ENCODE data around the gene CDC23. TPM values are rescaled to one million over a fixed set of nuclear protein-coding genes. Genes with fewer than 3 reads are reported as not detected.

Gene CDC23
- total and polyA plus RNA-seq, 2 donors (not counting 1 experiment from before 2014, with no cell fraction given), result 11.8 to 35.4 TPM

DNA sequence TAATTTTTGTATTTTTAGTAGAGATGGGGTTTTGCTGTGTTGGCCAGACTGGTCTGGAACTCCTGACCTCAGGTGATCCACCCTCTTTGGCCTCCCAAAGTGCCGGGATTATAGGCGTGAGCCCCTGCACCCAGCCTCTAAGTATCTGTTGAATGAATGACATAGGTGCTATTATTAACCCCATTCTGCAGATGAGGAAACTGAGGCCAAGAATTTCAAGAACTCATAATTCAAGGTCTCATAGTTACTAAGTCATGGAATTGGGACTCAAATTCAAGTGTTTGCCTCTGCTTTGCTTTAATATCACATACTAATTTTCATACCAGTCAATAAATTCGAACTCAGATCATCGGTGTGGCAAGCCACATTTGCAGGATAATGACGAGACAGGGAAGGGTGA lies 32.3 kb downstream of the CDC23 start:
- no peaks in the 10 kb centered on the region for H3K9me3 Mint-ChIP-seq (ENCODE audit: insufficient read depth)
- 100% methylated on average over 1 of the region's 5 CpGs for WGBS (ENCODE audit: insufficient coverage)

DNA sequence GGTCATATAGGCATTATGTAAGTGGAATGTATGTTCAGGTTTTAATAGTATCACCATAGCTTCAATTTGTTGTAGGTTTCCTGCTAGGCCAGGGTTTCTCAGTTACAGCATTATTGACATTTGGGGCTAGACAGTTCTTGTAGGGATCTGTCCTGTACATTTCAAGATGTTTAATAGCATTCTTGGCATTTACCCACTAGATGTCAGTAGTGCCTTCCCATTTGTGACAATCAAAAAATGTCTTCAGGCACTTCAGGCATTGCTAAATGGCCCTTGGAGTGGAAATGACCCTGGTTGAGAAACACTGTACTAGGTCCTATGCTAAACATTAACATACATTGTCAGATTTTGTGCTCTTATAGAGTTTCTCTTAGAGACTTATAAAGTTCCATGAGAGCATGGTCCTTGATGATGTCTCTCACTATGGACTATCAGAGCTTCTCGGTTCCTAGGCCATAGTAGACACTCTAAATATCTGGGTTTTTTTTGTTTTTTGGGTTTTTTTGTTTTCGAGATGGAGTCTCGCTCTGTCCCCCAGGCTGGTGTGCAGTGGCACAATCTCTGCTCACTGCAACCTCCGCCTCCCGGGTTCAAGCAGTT lies 32.8 kb downstream of the CDC23 start:
- Mint-ChIP-seq H3K4me3 (peak overlapping the region; percentile 76), H3K27me3 (no peaks in the 10 kb centered on the region), H3K9me3 (ENCODE audit: insufficient read depth) (no peaks in the 10 kb centered on the region), H3K4me1 (peaks cover 7% of the 10 kb centered on the region), H3K27ac (no peak overlapping the region)
- Histone ChIP-seq H3K4me3 (ENCODE audit: control extremely low read depth in 1 of 5, extremely low read depth in 1 of 5, insufficient read depth in 1 of 5, low read depth in 2 of 5, low read length in 4 of 5) (no peak overlapping the region), H3K4me1 (ENCODE audit: control insufficient read depth in 2 of 2, insufficient read depth in 2 of 2, low read length in 2 of 2) (peaks cover 11 to 18% of the 10 kb centered on the region in 2 donors), H3K36me3 (replicated peaks in 1 of 2; ENCODE audit: control extremely low read depth in 1 of 2, control insufficient read depth in 1 of 2, extremely low read depth in 1 of 2, insufficient read depth in 2 of 2, low read length in 1 of 2) (peaks cover 0 to 4% of the 10 kb centered on the region in 2 experiments), H4K20me1 (ENCODE audit: control insufficient read depth, insufficient read depth, low read length, poor library complexity, severe bottlenecking) (no peaks in the 10 kb centered on the region), H3K9ac (ENCODE audit: low read length) (no peak overlapping the region), H3K79me2 (ENCODE audit: control insufficient read depth, insufficient read depth, low read length) (peaks cover 27% of the 10 kb centered on the region), H3K9me3 (ENCODE audit: control extremely low read depth in 1 of 3, control insufficient read depth in 2 of 3, insufficient read depth in 1 of 3, low read length in 2 of 3) (no peaks in the 10 kb centered on the region), H3K27ac (ENCODE audit: low read length in 2 of 2) (no peak overlapping the region), H3K27me3 (replicated peaks in 1 of 4; ENCODE audit: control extremely low read depth in 1 of 4, control insufficient read depth in 3 of 4, insufficient read depth in 4 of 4, low read length in 3 of 4) (no peaks in the 10 kb centered on the region), H3K4me2 (replicated peaks; ENCODE audit: low read depth, low read length, poor library complexity, severe bottlenecking) (no peak overlapping the region), H2AFZ (ENCODE audit: insufficient read depth, low read depth, low read length, poor library complexity, severe bottlenecking) (no peak overlapping the region)
- ATAC-seq (ENCODE audit: low read depth) (no peak), DNase-seq (peak; percentile 59)
- TF ChIP-seq, protein P1, sequence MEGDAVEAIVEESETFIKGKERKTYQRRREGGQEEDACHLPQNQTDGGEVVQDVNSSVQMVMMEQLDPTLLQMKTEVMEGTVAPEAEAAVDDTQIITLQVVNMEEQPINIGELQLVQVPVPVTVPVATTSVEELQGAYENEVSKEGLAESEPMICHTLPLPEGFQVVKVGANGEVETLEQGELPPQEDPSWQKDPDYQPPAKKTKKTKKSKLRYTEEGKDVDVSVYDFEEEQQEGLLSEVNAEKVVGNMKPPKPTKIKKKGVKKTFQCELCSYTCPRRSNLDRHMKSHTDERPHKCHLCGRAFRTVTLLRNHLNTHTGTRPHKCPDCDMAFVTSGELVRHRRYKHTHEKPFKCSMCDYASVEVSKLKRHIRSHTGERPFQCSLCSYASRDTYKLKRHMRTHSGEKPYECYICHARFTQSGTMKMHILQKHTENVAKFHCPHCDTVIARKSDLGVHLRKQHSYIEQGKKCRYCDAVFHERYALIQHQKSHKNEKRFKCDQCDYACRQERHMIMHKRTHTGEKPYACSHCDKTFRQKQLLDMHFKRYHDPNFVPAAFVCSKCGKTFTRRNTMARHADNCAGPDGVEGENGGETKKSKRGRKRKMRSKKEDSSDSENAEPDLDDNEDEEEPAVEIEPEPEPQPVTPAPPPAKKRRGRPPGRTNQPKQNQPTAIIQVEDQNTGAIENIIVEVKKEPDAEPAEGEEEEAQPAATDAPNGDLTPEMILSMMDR (IDR thresholded peaks at IDR 0.05), result peak; percentile 69
- TF ChIP-seq EZH2 (IDR thresholded peaks at IDR 0.05; ENCODE audit: borderline replicate concordance, insufficient read depth, low read depth, low read length, poor library complexity, severe bottlenecking), result no peak
- CTCF ChIA-PET, result interaction anchor here (0.6 to 2.6 kb wide), 5 partner anchors 56 to 324 kb away, joined by 3 to 9 read pairs (median 3); no protein-coding TSS in a partner anchor
- POLR2A ChIA-PET, result no interaction called here
- intact Hi-C loops (cut with micrococcal nuclease), result loop anchor here (1.0 kb wide), 1 partner anchor 368 kb away; no protein-coding TSS in a partner anchor
- 100% methylated on average over 2 of the region's 5 CpGs for WGBS (ENCODE audit: insufficient coverage)

More for the DNA sequence above, 32.3 kb downstream of the CDC23 start:
- Histone ChIP-seq H3K4me1 (ENCODE audit: control insufficient read depth in 2 of 2, insufficient read depth in 2 of 2, low read length in 2 of 2) (peaks cover 11 to 18% of the 10 kb centered on the region in 2 donors), H3K4me2 (replicated peaks; ENCODE audit: low read depth, low read length, poor library complexity, severe bottlenecking) (no peak overlapping the region), H2AFZ (ENCODE audit: insufficient read depth, low read depth, low read length, poor library complexity, severe bottlenecking) (no peak overlapping the region), H3K36me3 (replicated peaks in 1 of 2; ENCODE audit: control extremely low read depth in 1 of 2, control insufficient read depth in 1 of 2, extremely low read depth in 1 of 2, insufficient read depth in 2 of 2, low read length in 1 of 2) (peaks cover 0 to 4% of the 10 kb centered on the region in 2 experiments), H3K27ac (ENCODE audit: low read length in 2 of 2) (no peak overlapping the region), H3K27me3 (replicated peaks in 1 of 4; ENCODE audit: control extremely low read depth in 1 of 4, control insufficient read depth in 3 of 4, insufficient read depth in 4 of 4, low read length in 3 of 4) (no peaks in the 10 kb centered on the region), H4K20me1 (ENCODE audit: control insufficient read depth, insufficient read depth, low read length, poor library complexity, severe bottlenecking) (no peaks in the 10 kb centered on the region), H3K79me2 (ENCODE audit: control insufficient read depth, insufficient read depth, low read length) (peaks cover 21% of the 10 kb centered on the region), H3K4me3 (ENCODE audit: control extremely low read depth in 1 of 5, extremely low read depth in 1 of 5, insufficient read depth in 1 of 5, low read depth in 2 of 5, low read length in 4 of 5) (no peak overlapping the region), H3K9me3 (ENCODE audit: control extremely low read depth in 1 of 3, control insufficient read depth in 2 of 3, insufficient read depth in 1 of 3, low read length in 2 of 3) (no peaks in the 10 kb centered on the region), H3K9ac (ENCODE audit: low read length) (no peak overlapping the region)
- TF ChIP-seq EZH2 (IDR thresholded peaks at IDR 0.05; ENCODE audit: borderline replicate concordance, insufficient read depth, low read depth, low read length, poor library complexity, severe bottlenecking), result no peak
- no peak for DNase-seq
- Mint-ChIP-seq H3K27ac (no peak overlapping the region), H3K27me3 (no peaks in the 10 kb centered on the region), H3K4me1 (peaks cover 7% of the 10 kb centered on the region), H3K4me3 (no peak overlapping the region)
- no peak for ATAC-seq (ENCODE audit: low read depth)
- ChIA-PET POLR2A (no interaction called here), CTCF (interaction anchor here (0.9 to 2.6 kb wide), 4 partner anchors 56 to 323 kb away, joined by 3 to 9 read pairs (median 4); no protein-coding TSS in a partner anchor)
- intact Hi-C loops (cut with micrococcal nuclease), result loop anchor here (1.0 kb wide), 1 partner anchor 367 kb away; no protein-coding TSS in a partner anchor
